G401 (cell line): Measurements from ENCODE around the gene BSN. TPM values are rescaled to one million over a fixed set of nuclear protein-coding genes. Genes with fewer than 3 reads are reported as not detected.
A peak's percentile ranks its signal among the peaks of the same experiment; 100 is the strongest.

Experiments used
- DNase-seq: peaks from one replicate; pipeline ENCODE4 v3.0.0-alpha.2; 2015; ENCODE audit warnings: low spot score
- in situ Hi-C: cut with HindIII; loops from 2 replicates; pipeline ENCODE4 v1.10.0; 2016; ENCODE audit warnings: low sequenced_read_pairs, mixed read lengths
- total RNA-seq: library from RNA; depleted of rRNA; stranded (reverse); fragments of >200 nt; shearing (Covaris generic); gene quantifications from 2 replicates; pipeline ENCODE4 v1.2.3, GENCODE V29; 2014

BSN gene
- total RNA-seq, 1 experiment from 2014 or later: 0.24 TPM

DNA sequence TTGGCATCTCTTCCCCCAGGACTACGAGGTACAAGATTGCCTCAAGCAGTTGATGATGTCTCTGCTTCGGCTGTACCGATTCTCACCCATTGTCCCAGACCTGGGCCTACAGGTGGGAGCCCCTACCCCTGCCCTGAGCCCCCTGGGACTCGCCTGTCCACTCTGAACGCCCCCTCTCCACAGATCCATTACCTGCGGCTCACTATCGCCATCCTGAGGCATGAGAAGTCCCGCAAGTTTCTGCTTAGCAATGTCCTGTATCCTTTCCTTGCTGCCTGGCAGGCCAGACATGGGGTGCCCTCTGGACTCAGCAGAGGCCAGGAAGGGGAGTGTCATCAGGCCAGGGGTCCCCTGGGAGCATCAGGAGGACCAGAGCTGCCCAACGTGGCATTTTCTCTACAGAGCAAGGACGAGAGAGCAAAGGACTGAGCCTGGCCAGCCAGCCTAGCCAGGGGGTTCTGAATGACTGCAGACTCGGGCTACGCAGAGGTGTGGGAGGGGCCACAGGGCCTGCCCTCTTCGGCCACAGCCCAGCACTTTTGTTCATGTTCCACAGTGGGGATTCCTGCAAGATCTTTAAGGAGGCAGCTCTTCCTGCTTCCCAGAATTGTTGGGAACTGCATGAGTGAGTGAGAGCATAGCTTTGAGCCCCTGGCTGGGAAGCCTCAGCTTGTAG lies 146.3 kb downstream of the BSN start:
- in situ Hi-C loops: no loop called here
- DNase-seq: no peak

- no peak for DNase-seq
- in situ Hi-C loops: no loop called here
Measured at GRCh38 chr3:49701388-49702077, 147.3 kb downstream of the BSN start.

DNA sequence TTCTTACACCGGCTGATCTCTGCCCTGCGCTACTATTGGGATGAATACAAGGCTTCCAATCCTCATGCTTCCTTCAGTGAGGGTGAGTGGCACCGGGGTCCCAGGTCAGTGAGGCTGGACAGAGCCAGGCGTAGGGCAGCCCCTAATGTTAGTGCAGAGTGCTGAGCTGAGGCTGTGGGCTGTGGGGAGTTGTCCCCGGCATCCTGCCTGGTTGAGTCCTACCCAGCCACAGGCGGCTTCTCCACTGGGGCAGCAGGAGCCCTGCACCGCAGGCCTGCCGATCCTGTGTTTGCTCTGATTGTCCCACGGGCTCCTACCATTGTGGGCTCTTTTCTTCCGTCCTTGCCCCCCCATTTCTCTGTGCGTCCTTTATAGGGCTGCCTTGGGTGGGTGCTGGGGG lies 148.4 kb downstream of the BSN start:
- DNase-seq: no peak

GRCh38 chr3:49703443-49703927 lies 149.2 kb downstream of the BSN start:
- peak; percentile 57 for DNase-seq
- in situ Hi-C loops: no loop called here

More for the DNA sequence above, 148.4 kb downstream of the BSN start:
- in situ Hi-C loops: no loop called here

GRCh38 chr3:49703956-49704355 lies 149.7 kb downstream of the BSN start:
- in situ Hi-C loops: no loop called here
- no peak for DNase-seq

- in situ Hi-C loops: no loop called here
Measured at GRCh38 chr3:49704629-49705028, 150.4 kb downstream of the BSN start.

GRCh38 chr3:49705390-49705960 lies 151.2 kb downstream of the BSN start:
- no peak for DNase-seq
- in situ Hi-C loops: no loop called here

More at GRCh38 chr3:49704629-49705028, 150.4 kb downstream of the BSN start:
- no peak for DNase-seq

DNA sequence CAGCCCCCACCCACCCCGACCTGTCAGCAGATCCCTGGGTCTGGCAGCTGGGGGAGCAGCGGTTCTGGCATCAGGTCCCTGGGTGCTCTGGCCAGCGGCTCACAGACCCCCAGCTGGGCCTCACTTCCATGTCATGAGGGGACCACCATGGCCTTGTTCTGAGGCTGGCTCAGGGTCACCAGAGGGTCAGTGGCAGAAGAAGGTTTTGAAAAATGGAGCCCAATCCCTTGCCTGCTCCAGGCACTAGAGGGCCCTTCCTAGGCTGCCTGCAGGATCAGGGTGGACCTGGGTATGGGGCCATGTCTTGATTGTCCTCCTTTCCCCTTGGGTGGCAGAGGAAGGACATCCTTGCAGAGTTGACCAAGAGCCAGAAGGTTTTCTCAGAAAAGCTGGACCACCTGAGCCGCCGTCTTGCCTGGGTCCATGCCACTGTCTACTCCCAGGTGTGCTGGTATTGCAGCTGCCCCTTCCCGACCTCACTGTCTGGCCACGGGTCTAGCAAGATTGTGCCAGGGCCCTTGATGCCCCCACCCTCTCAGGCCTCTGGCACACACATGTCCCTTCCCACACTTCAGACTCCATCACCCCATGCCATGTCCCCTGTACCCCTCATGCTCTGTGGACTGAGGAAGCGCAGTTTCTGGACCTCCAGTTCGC lies 152.3 kb downstream of the BSN start:
- no peak for DNase-seq
- in situ Hi-C loops: no loop called here

DNA sequence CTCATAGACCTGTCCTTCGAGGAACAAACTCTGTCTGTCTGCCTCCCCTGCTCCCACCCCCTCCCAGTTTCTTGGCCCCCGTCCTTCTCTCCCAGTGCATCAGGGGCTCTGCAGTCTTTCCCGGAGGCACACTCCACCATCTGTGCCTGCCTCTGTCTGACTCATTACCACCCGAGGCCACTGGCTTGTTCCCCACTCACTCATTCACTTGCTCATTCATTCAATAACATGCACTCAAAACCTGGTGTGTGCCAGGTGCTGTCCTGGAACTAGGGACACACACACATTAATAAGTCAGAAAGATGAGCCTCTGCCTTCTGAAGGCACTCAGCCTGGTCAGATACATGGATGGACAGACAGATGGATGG lies 152.8 kb downstream of the BSN start:
- in situ Hi-C loops: no loop called here
- no peak for DNase-seq

- no peak for DNase-seq
- in situ Hi-C loops: no loop called here
Measured at GRCh38 chr3:49709852-49710251, 155.6 kb downstream of the BSN start.

DNA sequence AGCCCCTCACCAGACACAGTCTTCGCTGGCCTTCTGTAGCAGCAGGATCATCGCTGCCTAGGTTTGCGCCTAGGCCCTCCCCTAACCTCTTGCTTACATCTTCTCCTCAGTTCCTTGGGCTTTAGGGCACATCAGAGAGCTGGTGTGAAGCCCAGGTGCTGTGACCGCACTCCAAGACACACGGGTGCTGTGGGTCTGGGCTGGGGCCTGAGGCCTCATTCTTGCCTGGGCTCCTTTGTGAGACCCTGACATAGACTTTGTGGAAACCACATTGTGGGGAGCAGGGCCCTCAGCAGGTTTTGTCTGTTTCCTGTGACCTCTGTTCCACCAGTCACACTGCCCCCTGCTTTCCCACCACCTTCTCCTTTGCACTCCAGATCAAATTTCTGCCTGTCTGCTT lies 157.2 kb downstream of the BSN start:
- in situ Hi-C loops: no loop called here

GRCh38 chr3:49712166-49712565 lies 157.9 kb downstream of the BSN start:
- in situ Hi-C loops: no loop called here
- no peak for DNase-seq

More for the DNA sequence above, 157.2 kb downstream of the BSN start:
- DNase-seq: no peak

DNA sequence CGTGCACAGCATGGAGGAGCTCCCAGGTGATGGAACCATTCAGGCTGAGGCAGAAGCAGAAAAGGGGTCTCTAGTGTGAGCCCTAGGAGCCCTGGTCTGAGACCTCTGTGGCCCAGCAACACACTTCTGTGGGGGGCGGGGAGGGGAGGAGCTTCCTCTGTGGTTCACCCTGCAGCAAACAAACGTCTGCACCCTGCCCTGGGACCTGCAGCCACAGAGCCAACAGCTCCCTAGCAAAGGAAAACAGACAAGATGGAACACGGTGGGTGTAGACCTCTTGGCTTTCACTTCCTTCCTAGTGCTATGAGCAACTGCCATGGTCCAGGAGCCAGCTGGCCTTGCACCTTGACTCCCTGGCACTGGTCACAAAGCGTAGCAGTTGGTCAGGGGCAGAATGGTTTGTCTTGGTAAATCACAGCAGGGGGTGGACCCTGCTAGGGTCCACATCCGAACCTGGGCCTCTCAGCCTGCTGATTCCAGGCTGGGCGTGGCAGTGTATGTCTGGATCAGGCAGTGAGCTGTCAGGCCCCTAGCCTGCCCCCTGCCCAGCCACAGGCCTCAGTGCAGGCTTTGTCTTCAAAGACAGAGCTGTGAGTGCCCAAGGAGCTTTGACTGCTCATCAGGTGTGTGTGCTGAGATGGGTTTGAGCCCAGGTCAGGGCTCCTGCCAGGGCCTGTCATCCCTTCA lies 158.5 kb downstream of the BSN start:
- no peak for DNase-seq
- in situ Hi-C loops: no loop called here

DNA sequence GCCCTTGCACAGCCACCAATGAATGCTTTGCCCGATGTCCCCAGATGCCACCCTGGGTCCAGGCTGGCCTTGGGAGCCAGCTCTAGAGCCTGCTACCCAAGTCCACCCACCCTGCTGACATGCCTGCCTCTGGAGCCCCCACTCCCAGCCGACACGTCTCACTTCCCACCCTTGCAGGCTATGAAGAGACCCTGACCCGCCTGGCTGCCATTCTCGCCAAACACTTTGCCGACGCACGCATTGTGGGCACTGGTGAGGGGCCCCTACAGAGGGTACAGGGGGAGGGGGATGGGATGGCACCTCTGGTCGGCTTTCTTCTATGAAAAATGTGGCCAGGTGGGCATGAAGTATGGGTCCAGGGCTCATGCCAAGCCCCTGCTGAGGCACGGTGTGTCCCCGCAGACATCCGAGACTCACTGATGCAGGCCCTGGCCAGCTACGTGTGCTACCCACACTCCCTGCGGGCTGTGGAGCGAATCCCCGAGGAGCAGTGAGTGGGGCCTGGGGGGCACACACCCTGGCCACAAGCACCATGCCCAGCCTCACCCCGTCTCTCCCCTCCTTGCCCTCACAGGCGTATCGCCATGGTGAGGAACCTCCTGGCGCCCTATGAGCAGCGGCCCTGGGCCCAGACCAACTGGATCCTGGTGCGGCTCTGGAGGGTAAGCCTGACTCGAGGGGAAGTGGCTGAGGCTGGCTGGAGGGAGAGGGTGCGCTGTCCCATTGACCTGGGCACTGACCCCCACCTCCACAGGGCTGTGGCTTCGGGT lies 159.2 kb downstream of the BSN start:
- in situ Hi-C loops: no loop called here

GRCh38 chr3:49714728-49715550 lies 160.7 kb downstream of the BSN start:
- DNase-seq: no peak
- in situ Hi-C loops: no loop called here

More for the DNA sequence above, 159.2 kb downstream of the BSN start:
- DNase-seq: no peak

GRCh38 chr3:49715611-49716121 lies 161.4 kb downstream of the BSN start:
- in situ Hi-C loops: no loop called here
- DNase-seq: no peak

DNA sequence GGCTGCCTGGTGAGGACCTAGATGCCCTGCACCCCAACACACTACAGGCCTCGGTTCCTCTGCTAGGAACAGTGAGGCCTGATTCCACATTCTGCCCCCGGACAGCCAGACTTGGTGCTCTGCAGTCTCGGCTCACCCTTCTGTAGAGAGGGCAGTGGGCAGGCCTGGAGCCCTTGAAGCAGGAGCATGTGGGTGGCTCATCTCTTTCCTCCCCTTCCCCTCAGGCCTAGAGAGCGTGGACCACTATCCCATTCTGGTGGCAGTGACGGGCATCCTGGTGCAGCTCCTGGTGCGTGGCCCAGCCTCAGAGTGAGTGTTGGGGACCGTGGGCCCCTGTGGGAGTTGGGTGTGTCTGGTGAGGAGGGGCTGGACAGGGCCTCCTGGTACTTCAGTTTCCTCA lies 161.9 kb downstream of the BSN start:
- in situ Hi-C loops: no loop called here
- no peak for DNase-seq
